Right lobe of liver (tissue), 4 donors: ENCODE data around the gene STK40.

Source experiments
- POLR2A ChIP-seq: fragments of 450-650 bp; IDR thresholded peaks from one replicate; pipeline ENCODE4 v1.6.1; 2017; ENCODE audit warnings: antibody characterized with exemption, mild to moderate bottlenecking
- TF ChIP-seq, protein P1 (sequence below), 4 donors: fragments of 200-600 bp in 3 of 4; fragments of 450-650 bp in 1 of 4; IDR thresholded peaks; one replicate each; pipeline versions ENCODE4 v1.5.1 to v1.8.0; 2016 to 2022; ENCODE audit warnings: antibody characterized with exemption in 4 of 4, mild to moderate bottlenecking in 2 of 4
- donor health status: DM: no; HTN: no; CAD: no.
- donor health status: DM: no; HTN: no; CAD: no.
- donor health status: DM: no; HTN: yes; CAD: no.

DNA sequence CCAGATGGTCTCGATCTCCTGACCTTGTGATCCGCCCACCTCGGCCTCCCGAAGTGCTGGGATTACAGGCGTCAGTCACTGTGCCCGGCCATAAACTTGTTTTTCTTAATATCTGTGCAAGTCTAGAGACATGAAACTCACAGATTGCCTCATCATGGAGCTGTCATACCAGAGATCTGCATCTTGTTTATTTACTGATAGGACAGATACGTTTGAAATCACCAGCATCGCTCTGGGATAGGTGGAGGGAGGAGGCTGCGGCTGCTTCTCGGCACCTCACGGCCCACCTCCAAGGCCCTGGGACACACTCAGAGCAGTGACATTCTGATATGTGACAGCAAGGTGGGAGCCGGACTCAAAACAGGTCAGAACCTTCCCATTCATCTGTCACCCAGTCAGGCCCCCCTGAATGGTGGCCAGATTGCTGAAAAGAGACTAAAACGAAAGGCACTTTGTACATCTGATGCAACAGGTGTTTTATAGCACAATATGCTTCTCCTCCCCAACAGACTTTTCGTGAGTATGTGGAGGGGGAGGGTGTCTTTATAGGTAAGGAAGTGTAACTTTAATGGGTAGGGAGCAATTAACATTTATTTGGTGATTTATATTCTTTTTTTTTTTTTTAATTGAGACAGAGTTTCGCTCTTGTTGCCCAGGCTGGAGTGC lies 30.1 kb upstream of the STK40 start:
- TF ChIP-seq, protein P1, sequence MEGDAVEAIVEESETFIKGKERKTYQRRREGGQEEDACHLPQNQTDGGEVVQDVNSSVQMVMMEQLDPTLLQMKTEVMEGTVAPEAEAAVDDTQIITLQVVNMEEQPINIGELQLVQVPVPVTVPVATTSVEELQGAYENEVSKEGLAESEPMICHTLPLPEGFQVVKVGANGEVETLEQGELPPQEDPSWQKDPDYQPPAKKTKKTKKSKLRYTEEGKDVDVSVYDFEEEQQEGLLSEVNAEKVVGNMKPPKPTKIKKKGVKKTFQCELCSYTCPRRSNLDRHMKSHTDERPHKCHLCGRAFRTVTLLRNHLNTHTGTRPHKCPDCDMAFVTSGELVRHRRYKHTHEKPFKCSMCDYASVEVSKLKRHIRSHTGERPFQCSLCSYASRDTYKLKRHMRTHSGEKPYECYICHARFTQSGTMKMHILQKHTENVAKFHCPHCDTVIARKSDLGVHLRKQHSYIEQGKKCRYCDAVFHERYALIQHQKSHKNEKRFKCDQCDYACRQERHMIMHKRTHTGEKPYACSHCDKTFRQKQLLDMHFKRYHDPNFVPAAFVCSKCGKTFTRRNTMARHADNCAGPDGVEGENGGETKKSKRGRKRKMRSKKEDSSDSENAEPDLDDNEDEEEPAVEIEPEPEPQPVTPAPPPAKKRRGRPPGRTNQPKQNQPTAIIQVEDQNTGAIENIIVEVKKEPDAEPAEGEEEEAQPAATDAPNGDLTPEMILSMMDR (IDR thresholded peaks at IDR 0.05): no peak
- no peak for TF ChIP-seq POLR2A
